WERI-Rb-1 (cell line): ENCODE data around the gene LRCH3.

ENCODE experiments used
- DNase-seq: peaks from one replicate; pipeline ENCODE4 v3.0.0-alpha.2; 2020
- H3K27ac ChIP-seq: fragments of 250-450 bp; sonication (Bioruptor Pico); 2 replicates; pipeline ENCODE4 v1.5.1; 2020; ENCODE audit warnings: mild to moderate bottlenecking, moderate library complexity
- H3K27me3 ChIP-seq: fragments of 250-450 bp; sonication (Bioruptor Pico); 2 replicates; pipeline ENCODE4 v1.5.1; 2021; ENCODE audit warnings: mild to moderate bottlenecking, low read depth, moderate library complexity; ENCODE audit not compliant: insufficient read depth, severe bottlenecking
- H3K36me3 ChIP-seq: fragments of 250-450 bp; sonication (Bioruptor Pico); 2 replicates; pipeline ENCODE4 v1.5.1; 2020; ENCODE audit warnings: mild to moderate bottlenecking, moderate library complexity
- H3K4me3 ChIP-seq: 2 replicates; pipeline ENCODE4 v1.5.1; 2011; ENCODE audit warnings: low read depth, mild to moderate bottlenecking, control low read depth, low read length
- H3K9me3 ChIP-seq: fragments of 250-450 bp; sonication (Bioruptor Pico); 2 replicates; pipeline ENCODE4 v1.5.1; 2021; ENCODE audit warnings: mild to moderate bottlenecking, moderate library complexity; ENCODE audit not compliant: severe bottlenecking
- TF ChIP-seq, protein P1 (sequence below): IDR thresholded peaks from 2 replicates; pipeline ENCODE4 v1.5.1; 2011; ENCODE audit warnings: low read depth, mild to moderate bottlenecking, control low read depth, inconsistent platforms, low read length

The LRCH3 gene

GRCh38 chr3:197888511-197888910 is 97.5 kb downstream of the LRCH3 start:
- H3K27me3 ChIP-seq, result no peaks in the 10 kb centered on the region
- TF ChIP-seq, protein P1, sequence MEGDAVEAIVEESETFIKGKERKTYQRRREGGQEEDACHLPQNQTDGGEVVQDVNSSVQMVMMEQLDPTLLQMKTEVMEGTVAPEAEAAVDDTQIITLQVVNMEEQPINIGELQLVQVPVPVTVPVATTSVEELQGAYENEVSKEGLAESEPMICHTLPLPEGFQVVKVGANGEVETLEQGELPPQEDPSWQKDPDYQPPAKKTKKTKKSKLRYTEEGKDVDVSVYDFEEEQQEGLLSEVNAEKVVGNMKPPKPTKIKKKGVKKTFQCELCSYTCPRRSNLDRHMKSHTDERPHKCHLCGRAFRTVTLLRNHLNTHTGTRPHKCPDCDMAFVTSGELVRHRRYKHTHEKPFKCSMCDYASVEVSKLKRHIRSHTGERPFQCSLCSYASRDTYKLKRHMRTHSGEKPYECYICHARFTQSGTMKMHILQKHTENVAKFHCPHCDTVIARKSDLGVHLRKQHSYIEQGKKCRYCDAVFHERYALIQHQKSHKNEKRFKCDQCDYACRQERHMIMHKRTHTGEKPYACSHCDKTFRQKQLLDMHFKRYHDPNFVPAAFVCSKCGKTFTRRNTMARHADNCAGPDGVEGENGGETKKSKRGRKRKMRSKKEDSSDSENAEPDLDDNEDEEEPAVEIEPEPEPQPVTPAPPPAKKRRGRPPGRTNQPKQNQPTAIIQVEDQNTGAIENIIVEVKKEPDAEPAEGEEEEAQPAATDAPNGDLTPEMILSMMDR, result no peak
- H3K36me3 ChIP-seq, result no peaks in the 10 kb centered on the region
- H3K27ac ChIP-seq, result no peak overlapping the region
- no peak for DNase-seq
- H3K9me3 ChIP-seq, result no peaks in the 10 kb centered on the region
- H3K4me3 ChIP-seq, result no peak overlapping the region

- H3K9me3 ChIP-seq, result no peaks in the 10 kb centered on the region
- no peaks in the 10 kb centered on the region for H3K27me3 ChIP-seq
- no peaks in the 10 kb centered on the region for H3K36me3 ChIP-seq
- H3K4me3 ChIP-seq, result no peak overlapping the region
- no peak overlapping the region for H3K27ac ChIP-seq
- TF ChIP-seq, protein P1, result no peak
- DNase-seq, result no peak
Measured at GRCh38 chr3:197889204-197889930, 98.3 kb downstream of the LRCH3 start.

DNA sequence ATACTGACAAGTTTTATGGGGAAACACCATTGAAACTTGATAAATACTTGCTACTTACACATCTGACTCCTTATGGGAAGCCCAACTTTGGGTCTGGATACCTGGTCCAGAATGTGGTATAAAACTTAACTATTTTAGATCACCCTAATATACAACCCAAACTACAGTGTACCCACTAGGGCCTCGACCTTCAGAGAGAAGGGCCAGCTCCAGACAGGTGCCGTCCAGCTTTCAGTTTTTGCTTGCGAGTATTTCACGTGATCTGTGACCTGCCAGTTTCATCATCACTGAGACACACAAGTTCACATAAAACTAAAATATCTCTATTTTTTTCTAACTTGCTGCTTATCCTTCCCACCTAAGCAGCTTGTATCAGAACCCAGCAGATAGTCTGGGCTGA is 99.6 kb downstream of the LRCH3 start:
- no peak overlapping the region for H3K4me3 ChIP-seq
- TF ChIP-seq, protein P1, result no peak
- H3K27ac ChIP-seq, result no peak overlapping the region
- no peak for DNase-seq
- no peaks in the 10 kb centered on the region for H3K9me3 ChIP-seq
- H3K36me3 ChIP-seq, result no peaks in the 10 kb centered on the region
- H3K27me3 ChIP-seq, result no peaks in the 10 kb centered on the region

DNA sequence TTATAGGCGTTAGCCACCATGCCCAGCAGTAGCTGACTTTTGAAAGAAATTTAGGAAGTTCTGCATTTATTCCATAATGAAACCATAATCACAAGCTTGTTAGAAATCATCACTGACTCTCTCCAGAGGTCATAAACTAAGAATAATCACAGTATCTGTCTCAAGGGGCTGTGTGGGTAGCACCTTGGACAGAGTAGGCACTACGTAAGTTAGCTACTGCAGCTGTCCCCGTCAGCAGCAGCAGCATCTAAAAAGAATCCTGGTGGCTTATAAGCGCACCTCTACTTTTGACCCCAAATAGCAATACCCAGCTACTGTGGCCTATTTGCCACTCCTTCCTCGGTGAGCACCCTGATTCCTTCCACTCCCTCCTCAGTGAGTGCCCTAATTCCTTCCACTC is 101.1 kb downstream of the LRCH3 start:
- Histone ChIP-seq H3K9me3 (no peaks in the 10 kb centered on the region), H3K27me3 (no peaks in the 10 kb centered on the region), H3K27ac (no peak overlapping the region), H3K36me3 (no peaks in the 10 kb centered on the region), H3K4me3 (no peak overlapping the region)
- TF ChIP-seq, protein P1, result no peak
- DNase-seq, result no peak

DNA sequence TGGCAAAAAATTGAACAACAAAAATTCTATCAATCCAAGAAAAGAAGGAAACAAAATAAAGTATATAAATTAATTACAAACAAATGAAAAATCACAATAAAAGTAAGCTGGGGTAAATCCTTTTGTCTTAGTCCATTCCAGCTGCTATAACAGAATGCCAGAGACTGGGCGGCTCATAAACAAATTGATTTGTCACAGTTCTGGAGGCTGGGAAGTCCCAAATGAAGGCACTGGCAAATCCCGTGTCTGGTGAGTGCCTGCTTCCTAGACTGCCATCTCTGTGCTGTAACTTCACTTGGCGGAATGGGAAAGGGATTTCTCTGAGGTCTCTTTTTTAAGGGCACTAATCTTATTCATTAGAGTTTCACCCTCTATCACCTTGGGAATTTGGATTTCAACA is 105.4 kb downstream of the LRCH3 start:
- Histone ChIP-seq H3K27ac (no peak overlapping the region), H3K36me3 (no peaks in the 10 kb centered on the region), H3K4me3 (no peak overlapping the region), H3K27me3 (no peaks in the 10 kb centered on the region), H3K9me3 (no peaks in the 10 kb centered on the region)
- TF ChIP-seq, protein P1, result no peak
- no peak for DNase-seq
